K562 (cell line): ENCODE data around the gene TULP3. TPM values are rescaled to one million over a fixed set of nuclear protein-coding genes. Genes with fewer than 3 reads are reported as not detected.

Experiments used
- ATAC-seq: fragments of 200-7000 bp; cut with Tn5 transposase; 3 replicates; pipeline ENCODE4 v1.9.1; 2020; ENCODE audit warnings: moderate library complexity
- BruUV-seq: library from RNA; stranded (reverse); fragments of 400-500 nt; replicated peaks from 2 replicates; lab custom pipeline; 2021; lab: Mats Ljungman, UMichigan
- CTCF ChIA-PET: fragments of 300-600 bp; formaldehyde crosslinking; extraction: SDS; loops from one replicate; lab custom pipeline; 2021; ENCODE audit warnings: low intra/inter-chr PET ratio; lab: Yijun Ruan, JAX
- POLR2A ChIA-PET: fragments of 300-600, 350-650 bp; sonication (Branson Sonifier 250); formaldehyde crosslinking; extraction: SDS; loops from one replicate; lab custom pipeline; 2021; ENCODE audit warnings: antibody characterized with exemption, inconsistent platforms; lab: Yijun Ruan, JAX
- DNase-seq, 4 experiments: peaks; one replicate each; pipeline versions ENCODE4 v3.0.0 to v3.0.0-alpha.2; 2011 to 2018; ENCODE audit warnings: low spot score in 3 of 4, mixed read lengths in 3 of 4; ENCODE audit errors: extremely low read depth in 1 of 4
- FAIRE-seq: peaks from 2 replicates; lab custom pipeline; 2011; peaks lifted over from hg19 to GRCh38; lab: Jason Lieb, UNC
- H2AFZ ChIP-seq: 2 replicates; pipeline ENCODE4 v1.6.0; 2011; ENCODE audit warnings: low read depth, low read length, control low read depth, inconsistent platforms
- H3K27ac ChIP-seq: fragments of 200-600 bp; 3 replicates; pipeline ENCODE4 v1.8.0; 2011; ENCODE audit warnings: low read depth, mild to moderate bottlenecking, control low read depth, inconsistent platforms, low read length, moderate library complexity, mixed read lengths; ENCODE audit errors: extremely low read depth
- H3K27me3 ChIP-seq, 2 experiments: fragments of 300-600 bp in 1 of 2; 2 replicates in 1 of 2; 3 replicates in 1 of 2; pipeline versions ENCODE4 v1.6.0 to v1.8.0; 2011; ENCODE audit warnings: inconsistent platforms in 2 of 2, low read length in 2 of 2, mild to moderate bottlenecking in 1 of 2, mixed read lengths in 1 of 2, moderate library complexity in 1 of 2; ENCODE audit not compliant: control insufficient read depth in 2 of 2, insufficient read depth in 2 of 2
- H3K36me3 ChIP-seq: fragments of 300-600 bp; 3 replicates; pipeline ENCODE4 v1.8.0; 2011; ENCODE audit warnings: mild to moderate bottlenecking, low read length, inconsistent platforms; ENCODE audit not compliant: control insufficient read depth, insufficient read depth
- H3K4me1 ChIP-seq, 2 experiments: fragments of 200-600 bp in 1 of 2; replicated peaks in 1 of 2; 2 replicates in 1 of 2; 3 replicates in 1 of 2; pipeline versions ENCODE4 v1.5.1 to v1.8.0; 2011; ENCODE audit warnings: inconsistent platforms in 2 of 2, low read length in 2 of 2, mild to moderate bottlenecking in 1 of 2, mixed read lengths in 1 of 2, moderate library complexity in 1 of 2; ENCODE audit not compliant: control insufficient read depth in 2 of 2, insufficient read depth in 2 of 2
- H3K4me2 ChIP-seq: 2 replicates; pipeline ENCODE4 v1.6.1; 2011; ENCODE audit warnings: low read length, control low read depth, inconsistent platforms, mixed read lengths; ENCODE audit not compliant: insufficient read depth
- H3K4me3 ChIP-seq: fragments of 200-600 bp; sonication (generic), shearing (Covaris generic); 2 replicates; pipeline ENCODE4 v1.5.1; 2016; ENCODE audit warnings: control low read depth, inconsistent platforms
- H3K79me2 ChIP-seq: fragments of 200-600 bp; 3 replicates; pipeline ENCODE4 v1.8.0; 2011; ENCODE audit warnings: low read length, inconsistent platforms; ENCODE audit not compliant: control insufficient read depth, insufficient read depth
- H3K9ac ChIP-seq, 2 experiments: 2 replicates each; pipeline versions ENCODE4 v1.6.0 to v1.6.1; 2011; ENCODE audit warnings: low read depth in 2 of 2, low read length in 2 of 2, control low read depth in 1 of 2, inconsistent platforms in 1 of 2, mild to moderate bottlenecking in 1 of 2, mixed read lengths in 1 of 2; ENCODE audit not compliant: insufficient read depth in 1 of 2
- H3K9me1 ChIP-seq: one replicate; pipeline ENCODE4 v1.6.0; 2011; ENCODE audit warnings: inconsistent platforms, mild to moderate bottlenecking, low read length, moderate library complexity; ENCODE audit not compliant: control insufficient read depth, insufficient read depth
- H3K9me3 ChIP-seq: replicated peaks from 2 replicates; pipeline ENCODE4 v1.5.1; 2011; ENCODE audit warnings: low read depth, low read length, inconsistent platforms; ENCODE audit not compliant: control insufficient read depth, insufficient read depth
- H4K20me1 ChIP-seq: replicated peaks from 2 replicates; pipeline ENCODE4 v1.6.1; 2011; ENCODE audit warnings: low read length, inconsistent platforms, mixed read lengths; ENCODE audit not compliant: control insufficient read depth, insufficient read depth
- DDX20 ChIP-seq: fragments of 450-650 bp; IDR thresholded peaks from 2 replicates; pipeline ENCODE4 v1.6.1; 2016; ENCODE audit warnings: missing genetic modification characterization, low read depth, mild to moderate bottlenecking, missing compliant biosample characterization, moderate library complexity
- ELF2 ChIP-seq: fragments of 250-450 bp; sonication (Bioruptor Pico); IDR thresholded peaks from 2 replicates; pipeline ENCODE4 v1.5.0; 2021; ENCODE audit warnings: mild to moderate bottlenecking
- GMEB1 ChIP-seq: fragments of 250-450 bp; sonication (Bioruptor Pico); IDR thresholded peaks from 2 replicates; pipeline ENCODE4 v1.4.0; 2020; ENCODE audit warnings: mild to moderate bottlenecking
- JUND ChIP-seq, 2 experiments: IDR thresholded peaks; 2 replicates in 1 of 2; 3 replicates in 1 of 2; pipeline ENCODE4 v1.6.1; 2011; ENCODE audit warnings: borderline replicate concordance in 2 of 2, low read depth in 2 of 2, low read length in 2 of 2, improper control_type of control experiment in 1 of 2, missing biosample characterization in 1 of 2, missing genetic modification characterization in 1 of 2, missing genetic modification reagents in 1 of 2
- SOX6 ChIP-seq: fragments of 450-650 bp; IDR thresholded peaks from 2 replicates; pipeline ENCODE4 v1.6.1; 2014; ENCODE audit warnings: mild to moderate bottlenecking
- ZBTB2 ChIP-seq: fragments of 450-650 bp; IDR thresholded peaks from 2 replicates; pipeline ENCODE4 v1.6.1; 2016; ENCODE audit warnings: antibody characterized with exemption
- ZBTB9 ChIP-seq: fragments of 450-650 bp; formaldehyde crosslinking; IDR thresholded peaks from 2 replicates; pipeline ENCODE4 v1.4.0; 2020; ENCODE audit warnings: mild to moderate bottlenecking, moderate library complexity
- ZNF707 ChIP-seq: fragments of 250-450 bp; sonication (Bioruptor Pico); conservative IDR thresholded peaks from 2 replicates; pipeline ENCODE4 v1.8.0; 2022; ENCODE audit warnings: inconsistent platforms, mild to moderate bottlenecking, moderate library complexity
- WGBS: fragments of 100-300 bp; shearing (Covaris generic); methylation state at CpG from one replicate; pipeline ENCODE4 v1.1.6; 2016; ENCODE audit warnings: low coverage, mixed read lengths; ENCODE audit not compliant: insufficient coverage; ENCODE audit errors: missing lambda C conversion rate; 5-methylcytosine and 5-hydroxymethylcytosine counted together
- in situ Hi-C: fragments of 300-500 bp; cut with MboI; formaldehyde crosslinking; loops from 4 replicates; pipeline ENCODE4 v1.15.0; 2018; ENCODE audit warnings: inconsistent platforms, mixed read lengths
- intact Hi-C: fragments of 100-400 bp; cut with micrococcal nuclease; formaldehyde crosslinking; loops from 2 replicates; pipeline ENCODE4 v1.14.2; 2022
- polyA plus RNA-seq, 8 experiments: library from polyadenylated mRNA; depleted of rRNA in 4 of 8; stranded (reverse) in 5 of 8; unstranded in 3 of 8; fragments of >200 nt; fragmentation: Nextera tagmentation in 2 of 8; fragmentation: Illumina TruSeq in 1 of 8; extraction: Ambion mirVana in 2 of 8; extraction: Trizol in 1 of 8; gene quantifications; 2 replicates each; pipeline versions ENCODE4 v1.2.1 to v1.2.3, GENCODE V29; 2011 to 2014; ENCODE audit warnings: inconsistent platforms in 1 of 8, missing spikeins in 1 of 8
- total RNA-seq, 7 experiments: library from RNA; depleted of rRNA in 6 of 7; stranded (reverse); fragments of >200 nt in 6 of 7; fragmentation: Illumina TruSeq in 2 of 7; extraction: Trizol in 2 of 7; gene quantifications; 2 replicates each; pipeline versions ENCODE4 v1.2.1 to v1.2.3, GENCODE V29; 2011 to 2021; ENCODE audit warnings: low replicate concordance in 1 of 7

Gene TULP3
- total and polyA plus RNA-seq, 9 of the 15 experiments (the other 6 are each of a cell fraction or from before 2014, with no cell fraction given) = 3.6 to 13.3 (median 7.3) TPM

GRCh38 chr12:2923057-2923456, 32.4 kb downstream of the TULP3 start:
- TF ChIP-seq JUND (IDR thresholded peaks at IDR 0.05; ENCODE audit: borderline replicate concordance, low read depth, low read length) (no peak), JUND (tag; IDR thresholded peaks at IDR 0.05; ENCODE audit: borderline replicate concordance, low read depth, low read length) (no peak), ELF2 (CRISPR knock-in tag) (no peak), ZBTB9 (CRISPR knock-in tag) (no peak), ZNF707 (CRISPR knock-in tag) (no peak), SOX6 (no peak), DDX20 (tag) (no peak), GMEB1 (CRISPR knock-in tag) (no peak), ZBTB2 (no peak)
- TF ChIP-seq, all 486 proteins: peak for 0
- no peaks in the 10 kb centered on the region for H3K79me2 ChIP-seq
- H3K36me3 ChIP-seq = peaks cover 16% of the 10 kb centered on the region; the same call in 1 of the 3 replicates
- H3K4me3 ChIP-seq = no peak overlapping the region
- H3K4me2 ChIP-seq = no peak overlapping the region
- H3K4me1 ChIP-seq = no peaks in the 10 kb centered on the region
- no peaks in the 10 kb centered on the region for H3K27me3 ChIP-seq
- no peaks in the 10 kb centered on the region for H4K20me1 ChIP-seq
- H3K27ac ChIP-seq = no peak overlapping the region
- H3K9me3 ChIP-seq = no peaks in the 10 kb centered on the region
- ChIA-PET CTCF (no interaction called here), POLR2A (interaction anchor here (0.6 to 0.7 kb wide), 2 partner anchors 8 to 9 kb away, joined by 3 read pairs; no protein-coding TSS in a partner anchor)
- H2AFZ ChIP-seq = no peak overlapping the region
- FAIRE-seq (no peak), DNase-seq (no peak), ATAC-seq (no peak)
- WGBS = 95% methylated on average over 8 of the region's 9 CpGs
- no TSS peak for BruUV-seq
- intact Hi-C loops (no loop called here), in situ Hi-C loops (no loop called here)
- no peak overlapping the region for H3K9ac ChIP-seq
- no peaks in the 10 kb centered on the region for H3K9me1 ChIP-seq
